Activated T-helper 9 cell treated with anti-CD3 and anti-CD28 coated beads, Interleukin-2, amount 50 U/mL, for 16 hours (primary cell): Measurements from ENCODE around the gene TXNRD1.

Source experiments
- DNase-seq: peaks from one replicate; pipeline ENCODE4 v3.0.0-alpha.2; 2020; ENCODE audit warnings: low read depth

Gene TXNRD1

DNA sequence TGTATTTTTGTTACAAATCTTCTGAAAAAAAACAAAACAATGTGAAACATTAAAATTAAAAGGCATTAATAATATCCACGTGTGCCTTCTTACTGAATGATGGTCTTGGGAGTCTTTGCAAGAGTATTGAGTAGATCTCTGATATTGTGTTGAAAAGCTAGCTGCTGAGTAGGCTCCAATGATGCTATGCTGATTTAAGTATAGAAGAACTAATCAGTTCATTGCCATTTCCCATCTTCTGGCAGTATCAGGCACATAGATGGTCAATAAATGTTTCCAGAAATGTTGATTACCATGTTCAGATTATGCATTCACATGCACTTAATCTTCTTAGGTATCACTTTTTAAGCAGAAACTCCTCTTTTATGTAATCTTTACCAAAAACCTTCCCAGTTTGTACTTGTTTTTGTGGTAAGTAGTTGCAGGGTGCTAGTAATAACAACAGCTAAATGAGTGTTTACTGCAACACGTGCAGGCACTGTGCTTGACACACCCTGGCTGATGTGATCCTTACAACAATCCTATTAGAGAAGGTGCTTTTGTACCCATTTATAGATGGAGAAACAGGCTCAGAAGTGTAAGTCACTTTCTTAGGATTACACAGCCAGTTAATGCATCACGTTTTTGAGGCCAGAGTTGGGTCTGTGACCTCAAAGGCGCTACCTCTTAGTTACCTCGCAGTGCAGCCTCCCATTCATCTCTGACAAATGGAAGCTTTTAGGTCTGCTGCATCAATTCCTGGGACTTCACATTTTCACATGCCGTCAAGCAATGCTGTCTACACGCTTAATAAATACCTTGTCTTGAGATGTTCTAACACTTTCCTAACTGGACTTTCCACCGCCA, 134.9 kb downstream of the TXNRD1 start:
- no peak for DNase-seq

DNA sequence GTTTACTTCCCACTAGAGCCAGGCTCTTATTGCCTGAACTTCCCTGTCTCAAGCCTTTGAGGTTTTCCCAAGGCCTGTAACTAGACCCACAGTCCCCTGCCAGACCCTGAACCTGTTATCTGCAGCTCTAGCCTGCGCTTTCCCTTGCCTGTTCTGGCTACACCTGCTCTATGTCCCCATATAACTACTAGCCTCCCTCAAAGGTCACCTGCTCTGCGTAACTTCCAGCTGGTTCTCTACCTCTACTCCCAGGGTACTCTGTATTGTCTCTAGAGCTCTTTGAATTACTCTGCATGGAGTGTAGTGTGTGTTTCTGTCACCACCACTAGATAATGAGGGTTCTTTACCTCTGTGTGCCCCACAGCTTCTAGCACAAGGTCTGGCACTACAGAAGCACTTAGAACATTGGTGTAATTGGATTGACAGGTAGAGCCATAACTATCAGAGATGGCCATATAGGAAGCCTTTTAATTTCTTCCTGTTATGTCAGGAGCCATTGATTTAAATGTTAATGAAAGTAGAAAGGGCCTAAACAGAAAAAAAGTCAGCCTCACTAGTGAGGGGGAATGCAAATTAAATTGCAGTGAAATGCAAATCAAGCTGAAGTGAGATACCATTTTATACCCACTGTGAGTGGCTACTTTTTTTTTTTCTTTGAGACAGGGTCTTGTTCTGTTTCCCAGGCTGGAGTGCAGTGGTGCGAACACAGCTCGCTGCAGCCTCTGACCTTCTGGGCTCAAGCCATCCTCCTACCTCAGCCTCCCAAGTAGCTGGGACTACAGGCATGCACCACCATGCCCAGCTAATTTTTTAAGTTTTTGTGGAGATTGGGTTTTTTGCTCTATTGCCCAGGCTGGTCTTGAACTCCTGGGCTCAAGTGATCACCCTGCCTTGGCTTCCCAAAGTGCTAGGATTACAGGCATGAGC, 135.7 kb downstream of the TXNRD1 start:
- DNase-seq = no peak

DNA sequence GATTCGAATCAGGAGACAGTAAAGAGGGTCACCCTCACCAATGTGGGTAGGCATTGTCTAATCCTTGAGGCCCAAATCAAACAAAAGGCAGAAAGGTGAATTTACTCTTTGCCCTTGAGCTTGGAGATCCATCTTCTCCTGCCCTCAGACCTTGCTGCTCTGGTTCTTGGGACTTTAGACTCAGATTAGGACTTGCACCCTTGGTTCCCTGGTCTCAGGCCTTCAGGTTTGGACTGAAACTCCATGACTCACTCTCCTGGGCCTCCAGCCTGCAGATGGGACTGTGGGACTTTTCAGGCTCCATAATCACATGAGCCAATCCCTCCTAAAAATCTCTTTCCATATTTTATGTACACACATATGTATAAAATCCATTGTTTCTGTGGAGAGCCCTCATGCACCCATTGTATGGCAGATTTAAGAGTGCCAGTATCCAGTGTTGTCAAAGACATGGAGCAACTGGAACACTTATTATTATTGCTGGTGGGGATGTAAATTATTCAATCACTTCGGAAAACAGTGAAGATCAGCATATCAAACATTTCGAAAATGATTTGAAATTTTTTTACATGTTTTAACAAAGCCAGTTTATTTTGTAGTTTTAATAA, 136.6 kb downstream of the TXNRD1 start:
- no peak for DNase-seq

DNA sequence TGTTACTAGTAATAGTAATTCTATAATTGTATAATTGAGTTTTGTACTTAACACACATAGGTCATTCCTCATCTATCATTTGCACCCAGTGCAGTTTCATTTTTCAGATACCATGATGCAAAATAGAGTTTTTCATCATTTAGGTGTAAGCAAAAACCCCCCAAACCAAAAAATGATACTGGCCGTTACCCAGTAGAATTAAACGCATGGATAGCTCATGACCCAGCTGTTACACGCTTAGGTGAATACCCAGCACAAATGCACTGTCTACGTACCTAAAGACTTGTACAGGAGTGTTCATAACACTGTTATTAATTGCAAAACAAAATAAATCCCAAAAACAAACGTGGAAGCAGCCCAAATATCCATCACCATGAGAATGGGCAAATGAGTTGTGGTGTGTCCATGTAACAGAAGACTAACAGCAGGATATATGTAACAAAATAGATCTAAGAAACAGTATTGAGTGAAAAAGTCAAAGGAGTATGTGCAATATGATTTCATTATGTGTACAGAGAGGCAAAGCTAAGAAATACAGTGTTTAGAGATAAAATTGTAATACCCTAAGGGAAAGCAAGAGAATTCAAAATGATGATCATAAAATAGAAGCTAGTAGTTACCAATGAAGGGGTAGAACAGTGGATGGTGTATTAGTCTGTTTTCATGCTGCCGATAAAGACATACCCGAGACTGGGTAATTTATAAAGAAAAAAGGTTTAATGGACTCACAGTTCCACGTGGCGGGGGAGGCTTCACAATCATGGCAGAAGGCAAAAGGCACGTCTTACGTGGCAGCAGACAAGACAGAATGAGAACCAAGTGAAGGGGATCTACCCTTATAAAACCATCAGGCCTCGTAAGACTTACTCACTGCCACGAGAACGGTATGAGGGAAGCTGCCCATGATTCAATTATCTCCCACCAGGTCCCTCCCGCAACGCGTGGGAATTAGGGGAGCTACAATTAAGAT, 137.7 kb downstream of the TXNRD1 start:
- no peak for DNase-seq

DNA sequence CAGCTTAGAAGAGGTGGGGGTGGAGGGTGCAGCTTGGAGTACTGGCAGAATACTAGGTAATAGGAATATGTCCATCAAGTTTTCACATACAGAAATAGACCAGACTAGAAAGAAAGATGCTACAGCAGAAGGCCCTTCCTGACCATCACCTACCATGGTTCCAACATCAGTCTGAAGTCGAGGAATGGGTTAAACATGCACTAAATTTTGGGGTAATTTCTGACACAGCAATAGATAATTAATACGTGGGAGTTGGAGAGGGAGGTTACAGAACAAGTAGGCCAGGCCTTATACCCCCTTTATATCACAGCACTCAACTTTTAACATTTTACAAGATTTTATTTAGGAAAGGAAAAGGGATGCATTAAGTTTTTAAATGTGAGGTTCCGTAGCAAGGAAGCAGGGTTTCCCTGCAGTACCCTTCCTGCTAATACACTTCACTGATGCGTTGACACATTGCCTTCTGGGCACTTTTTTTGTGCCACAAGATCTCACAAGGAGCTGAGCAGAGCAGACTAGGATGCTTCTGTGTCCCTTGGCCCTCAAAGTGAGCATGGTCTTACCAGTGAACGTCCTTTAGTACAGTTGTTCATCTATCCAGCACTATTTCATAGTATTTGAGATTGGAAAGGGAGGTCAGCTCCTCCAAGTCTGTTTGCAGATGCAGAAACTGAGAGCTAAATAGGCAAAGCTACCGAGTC, 138.7 kb downstream of the TXNRD1 start:
- DNase-seq = no peak

DNA sequence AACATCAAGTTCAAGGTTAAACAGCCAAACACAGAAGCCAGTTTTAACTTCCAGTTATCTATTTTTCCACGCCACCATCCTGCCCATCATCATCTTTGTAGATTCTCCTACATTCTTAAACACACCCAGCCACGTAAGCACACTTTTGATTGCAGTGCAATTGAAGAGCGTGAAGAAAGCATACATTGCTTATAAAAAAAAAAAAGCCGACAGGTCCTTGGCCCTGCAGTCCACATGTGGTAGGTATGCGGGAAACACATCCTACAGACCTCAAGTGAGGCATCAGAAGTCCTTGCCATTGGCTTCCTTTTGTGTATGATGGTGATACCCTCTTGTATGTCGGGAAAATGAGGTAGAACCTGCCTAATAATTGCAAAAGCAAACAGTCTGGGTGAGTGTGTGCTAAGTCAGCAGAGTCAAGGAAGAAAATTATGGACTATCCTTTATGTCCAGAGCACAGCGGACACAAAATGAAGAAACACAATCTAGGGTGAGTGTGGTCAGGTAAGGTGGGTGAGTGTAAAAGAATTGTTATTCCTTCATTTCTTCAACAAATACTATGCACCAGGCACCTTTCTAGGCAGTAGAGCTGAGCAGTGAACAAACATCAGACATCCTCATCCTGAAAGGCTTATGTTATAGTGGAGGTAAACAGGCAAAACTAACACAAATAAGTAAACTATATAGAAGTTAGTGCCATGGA, 139.4 kb downstream of the TXNRD1 start:
- DNase-seq = no peak

DNA sequence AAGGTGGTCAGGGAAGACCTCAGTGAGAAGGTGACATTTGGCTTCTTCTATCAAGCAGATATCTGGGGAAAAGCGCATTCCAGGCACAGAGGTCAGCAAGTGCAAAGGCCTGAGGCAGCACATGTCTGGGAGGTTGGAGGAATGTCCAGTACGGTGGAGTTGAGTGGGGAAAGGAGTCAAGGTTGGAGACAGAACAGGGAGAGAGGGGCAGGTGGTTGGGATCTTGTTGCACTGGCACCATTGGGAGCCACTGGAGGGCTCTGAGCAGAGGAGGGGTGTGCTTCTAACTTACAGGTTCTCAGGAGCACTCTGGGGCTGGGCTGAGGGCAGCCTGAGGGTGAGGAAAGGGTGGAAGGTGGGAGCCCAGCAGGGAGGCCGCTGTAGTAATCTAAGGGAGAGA, 140.1 kb downstream of the TXNRD1 start:
- no peak for DNase-seq

DNA sequence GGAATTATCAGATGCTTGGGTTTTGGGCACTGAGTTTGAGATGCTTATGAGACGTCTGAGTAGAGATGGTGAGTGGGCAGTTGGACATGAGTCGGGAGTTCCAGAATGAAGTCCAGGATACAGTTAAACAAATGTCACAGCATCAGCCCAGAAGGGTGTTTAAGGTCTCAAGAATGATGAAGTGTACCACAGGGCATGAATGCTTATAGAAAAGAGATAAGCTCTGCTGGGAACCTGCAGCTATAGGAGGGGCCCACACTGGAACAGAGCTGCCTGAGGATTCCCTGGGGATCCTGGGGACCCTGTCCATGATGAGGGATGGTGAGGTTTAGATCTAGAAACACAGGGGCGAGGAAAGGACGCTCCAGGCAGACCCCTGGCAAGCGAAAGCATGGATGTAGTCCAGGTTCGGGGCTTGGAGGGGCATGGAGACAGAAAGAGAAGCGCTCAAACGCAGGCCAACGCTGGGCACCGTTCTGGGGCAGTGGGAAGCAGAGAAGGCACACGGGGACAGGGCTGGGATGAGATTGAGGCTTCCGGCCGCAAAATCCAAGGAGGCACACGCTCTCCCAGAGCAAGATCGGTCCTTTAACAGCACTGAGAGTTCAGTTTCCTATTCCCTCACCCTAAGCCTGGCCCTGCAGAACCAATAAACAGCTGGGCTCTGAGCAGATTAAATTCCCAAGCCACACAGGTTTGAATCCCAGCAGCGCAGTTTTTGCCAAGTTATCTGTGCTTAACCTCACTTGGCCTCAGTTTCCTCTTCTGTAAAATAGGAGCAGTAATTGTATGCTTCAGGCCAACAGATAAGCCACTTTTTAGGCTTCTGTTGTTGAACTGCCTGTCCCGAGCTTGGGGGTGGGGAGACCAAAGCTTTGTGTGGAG, 140.9 kb downstream of the TXNRD1 start:
- no peak for DNase-seq

DNA sequence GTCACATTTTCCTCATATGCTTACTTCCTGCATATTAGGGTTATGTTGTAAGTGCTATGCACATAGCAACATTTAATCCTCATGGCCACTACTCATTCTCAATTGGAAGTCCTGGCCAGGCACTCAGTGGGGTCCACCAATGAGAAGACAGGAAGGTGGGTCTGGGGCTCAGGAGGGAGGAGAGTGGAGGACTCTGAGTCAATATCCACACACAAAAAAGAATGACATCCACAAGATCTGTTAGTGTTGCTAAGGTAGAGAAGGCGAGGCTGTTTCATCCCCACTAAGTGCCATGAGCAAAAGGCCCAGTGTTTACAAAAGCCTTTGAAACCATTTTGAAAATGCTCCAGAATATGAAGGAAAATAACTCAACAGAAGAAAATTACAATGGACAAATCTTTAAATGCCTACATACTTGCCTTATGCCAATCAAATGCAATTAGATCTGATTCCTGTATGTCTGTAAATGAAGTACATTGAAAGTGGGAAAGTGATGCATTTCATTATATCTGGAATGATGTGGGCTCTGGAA, 141.9 kb downstream of the TXNRD1 start:
- no peak for DNase-seq

DNA sequence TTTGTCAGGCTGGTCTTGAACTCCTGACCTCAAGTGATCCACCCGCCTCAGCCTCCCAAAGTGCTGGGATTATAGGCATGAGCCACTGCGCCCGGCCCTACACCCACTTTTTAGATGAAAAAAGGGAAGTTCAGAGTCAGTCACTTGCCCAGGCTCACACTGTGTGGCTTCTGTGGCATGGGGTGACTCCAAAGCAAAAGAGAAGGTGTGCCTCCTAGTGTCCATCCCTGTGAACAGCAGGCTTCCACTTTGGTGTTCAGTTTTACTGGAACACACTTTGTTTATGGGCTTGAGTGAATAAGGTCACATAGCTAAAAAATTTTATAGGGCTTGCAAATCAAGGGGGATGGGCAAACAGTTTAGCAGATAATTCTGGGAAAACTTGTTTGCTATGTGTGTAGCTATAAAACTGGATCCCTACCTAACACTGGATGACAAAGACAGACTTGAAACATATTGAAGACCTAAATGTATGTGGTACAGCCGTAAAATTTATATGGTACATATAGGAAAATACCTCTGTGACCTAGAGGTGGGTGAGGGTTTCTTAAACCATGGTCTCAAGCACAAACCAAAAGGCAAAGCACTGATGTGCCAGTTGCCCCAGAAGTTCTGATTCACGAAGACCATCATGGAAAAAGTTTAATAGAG, 142.9 kb downstream of the TXNRD1 start:
- DNase-seq = peak; percentile 38

DNA sequence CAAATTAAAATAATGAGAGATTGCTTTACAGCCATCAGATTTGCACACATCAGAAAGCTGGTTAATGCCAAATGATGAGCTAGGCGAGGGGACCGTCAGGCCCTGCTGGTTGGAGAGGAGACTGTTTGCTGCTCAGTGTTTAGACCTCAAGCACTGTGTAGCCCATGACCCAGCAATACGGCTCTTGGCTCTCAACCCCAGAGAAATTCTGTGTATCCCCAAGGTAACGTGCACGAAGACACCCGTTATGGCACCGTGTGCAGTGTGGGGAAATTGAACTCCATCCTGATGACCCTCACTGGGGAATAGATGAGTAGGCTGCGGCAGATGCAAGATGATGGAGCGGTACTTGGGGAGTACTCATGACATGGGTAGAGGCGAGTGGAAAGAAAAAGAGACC, 143.6 kb downstream of the TXNRD1 start:
- DNase-seq = no peak

DNA sequence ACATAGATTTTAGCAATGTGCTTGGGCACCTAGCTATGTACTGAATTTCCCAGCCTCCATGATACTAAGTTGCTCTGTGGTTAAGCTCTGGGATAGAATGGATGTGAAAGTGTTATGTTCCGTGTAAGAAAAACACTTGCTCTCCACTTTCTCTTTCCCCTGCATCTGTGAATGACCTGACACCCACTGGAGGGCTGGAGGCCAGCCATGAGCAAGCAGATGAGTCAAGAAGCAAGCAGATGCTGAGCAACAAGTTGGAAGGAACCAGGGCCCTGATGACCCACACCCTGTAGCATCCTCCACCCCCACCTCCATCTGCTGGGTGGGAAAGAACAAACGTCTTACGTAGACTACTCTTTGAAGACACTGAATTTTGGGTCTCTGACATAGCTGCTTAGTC, 144.6 kb downstream of the TXNRD1 start:
- DNase-seq = no peak

DNA sequence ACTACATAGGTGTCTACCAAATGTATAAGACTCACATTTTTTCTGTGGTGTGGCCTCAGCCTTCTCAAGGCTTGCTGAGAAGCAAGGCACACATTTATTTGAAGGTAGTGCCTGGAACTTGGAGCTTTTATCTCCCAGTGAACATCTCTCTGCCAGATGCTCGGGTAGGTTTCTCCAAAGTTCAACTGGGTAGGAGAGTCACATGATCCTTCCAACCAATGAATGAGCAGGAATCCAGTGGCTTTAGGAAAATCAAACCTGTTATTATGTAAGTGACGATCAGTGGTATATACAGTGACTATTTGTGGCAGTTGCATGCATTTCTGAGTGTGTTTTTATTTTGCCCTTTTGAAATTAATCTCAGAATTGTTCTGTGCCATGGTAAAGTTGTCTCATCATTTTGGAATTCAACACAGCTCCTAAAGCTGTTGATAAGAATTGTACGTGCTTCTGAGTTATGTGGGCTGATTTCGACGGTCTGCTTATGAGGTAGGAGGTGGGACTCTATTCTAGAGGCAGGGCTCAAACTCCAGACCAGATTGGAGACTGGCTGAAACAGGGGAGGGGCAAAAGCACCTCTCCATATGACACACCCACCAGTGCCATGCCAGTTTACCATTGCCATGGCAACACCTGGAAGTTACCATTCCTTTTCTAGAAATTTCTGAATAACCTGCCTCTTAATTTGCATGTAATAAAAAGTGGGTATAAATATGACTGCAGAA, 145.6 kb downstream of the TXNRD1 start:
- no peak for DNase-seq

DNA sequence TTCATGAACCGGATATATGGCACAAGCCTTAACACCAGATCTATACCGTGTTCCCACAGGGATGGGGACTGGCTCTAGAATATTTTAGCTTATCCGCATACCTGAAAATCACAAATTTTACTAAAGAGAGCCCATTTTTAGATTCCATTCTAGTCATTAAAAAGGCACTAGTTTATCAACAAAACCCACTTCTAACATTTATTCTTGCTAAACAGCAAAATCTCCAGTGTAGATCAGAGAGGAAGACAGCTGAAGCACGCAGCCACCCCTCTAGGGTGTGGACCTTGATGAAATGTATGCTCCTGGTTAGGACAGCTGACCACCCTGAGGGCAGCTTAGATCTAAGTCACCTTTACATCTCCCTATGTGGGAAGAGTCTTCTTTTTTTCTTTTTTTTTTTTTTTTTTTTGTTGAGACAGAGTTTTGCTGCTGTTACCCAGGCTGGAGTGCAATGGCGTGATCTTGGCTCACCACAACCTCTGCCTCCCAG, 150.4 kb downstream of the TXNRD1 start:
- DNase-seq = no peak

DNA sequence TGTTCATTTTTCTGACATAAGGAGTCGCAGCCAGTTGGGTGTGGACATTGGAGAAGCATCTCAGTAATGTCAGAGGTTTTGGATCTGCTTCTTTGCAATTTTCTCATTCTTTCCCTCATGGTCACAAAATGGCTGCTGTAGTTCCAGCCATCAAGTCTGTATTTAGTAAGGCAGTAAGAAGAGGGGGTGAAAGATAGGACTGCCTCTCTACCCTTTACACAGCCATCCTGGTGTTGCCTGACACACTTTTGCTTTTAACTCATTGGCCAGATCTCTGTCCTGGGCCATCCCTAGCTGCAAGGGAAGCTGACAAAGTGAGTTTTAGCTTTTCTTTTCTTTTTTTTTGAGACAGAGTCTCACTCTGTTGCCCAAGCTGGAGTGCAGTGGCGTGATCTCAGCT, 154.1 kb downstream of the TXNRD1 start:
- no peak for DNase-seq

DNA sequence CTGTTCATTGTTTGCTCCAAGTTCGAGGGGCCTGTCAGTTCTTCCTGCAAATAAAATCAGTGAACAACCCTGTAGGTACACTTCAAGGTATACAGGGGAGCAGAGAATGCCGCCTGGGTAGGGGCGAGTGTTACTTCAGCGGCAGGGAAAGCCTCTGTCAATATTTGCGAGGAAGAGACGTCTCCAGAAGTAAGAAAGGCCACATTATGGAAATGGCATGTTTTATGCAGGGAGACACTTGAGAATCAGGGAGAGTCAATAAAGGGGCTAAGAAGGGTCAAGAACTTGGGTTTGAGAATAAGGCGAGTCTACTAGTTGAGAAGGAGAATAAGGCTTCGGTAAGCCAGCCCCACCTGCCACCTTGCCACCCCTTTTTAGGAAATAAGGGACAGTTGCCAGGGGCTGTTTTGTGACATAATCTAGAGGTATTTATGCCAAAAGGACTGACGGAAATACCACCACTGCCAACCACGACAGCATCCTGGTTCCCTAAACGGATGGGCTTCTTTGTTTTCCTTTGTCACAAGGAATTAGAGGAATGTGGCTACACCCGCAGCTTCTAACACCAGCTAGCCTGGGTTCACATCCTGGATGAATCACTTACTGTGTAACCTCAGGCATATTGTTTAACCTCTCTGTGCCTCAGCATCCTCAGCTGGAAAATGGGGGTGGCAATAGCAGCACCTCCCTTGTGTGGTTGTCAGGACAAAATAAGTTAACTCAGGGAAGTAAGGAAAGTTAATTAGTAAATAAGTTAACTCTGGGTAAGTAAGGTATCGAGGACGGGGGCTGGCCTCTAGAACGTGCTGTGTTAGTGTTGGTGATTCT, 155.7 kb downstream of the TXNRD1 start:
- no peak for DNase-seq
